SK-N-MC (cell line): Measurements from ENCODE around the gene HTR2C.
"Not testable (repeated sequence)": the region's sequence is repeated elsewhere in the genome, so short reads cannot be mapped to it uniquely, and the experiment has no call there.

ENCODE experiments used
- DNase-seq: peaks from one replicate; pipeline ENCODE4 v3.0.0-alpha.2; 2011; ENCODE audit warnings: low read depth, low spot score
- H3K27ac ChIP-seq: fragments of 200-600 bp; sonication (generic); 2 replicates; pipeline ENCODE4 v1.5.1; 2016; ENCODE audit warnings: mixed run types
- H3K36me3 ChIP-seq: fragments of 200-600 bp; sonication (generic); 2 replicates; pipeline ENCODE4 v1.6.1; 2017; ENCODE audit warnings: antibody characterized with exemption, low read length, mixed read lengths; ENCODE audit not compliant: insufficient read depth
- H3K4me3 ChIP-seq: fragments of 200-600 bp; sonication (generic); 2 replicates; pipeline ENCODE4 v1.5.1; 2016
- H3K9ac ChIP-seq: fragments of 200-600 bp; sonication (generic); 2 replicates; pipeline ENCODE4 v1.8.0; 2017; ENCODE audit warnings: mixed run types, mixed read lengths; ENCODE audit not compliant: insufficient read length
- H3K9me3 ChIP-seq: fragments of 200-600 bp; sonication (generic); 2 replicates; pipeline ENCODE4 v1.6.1; 2017; ENCODE audit warnings: low read depth, mild to moderate bottlenecking, antibody characterized with exemption, low read length, moderate library complexity, mixed read lengths
- EZH2 ChIP-seq: fragments of 200-600 bp; sonication (generic); IDR thresholded peaks from one replicate; pipeline ENCODE4 v1.6.1; 2017; ENCODE audit warnings: antibody characterized with exemption
- FOXP2 ChIP-seq: optimal IDR thresholded peaks from 2 replicates; pipeline ENCODE3; 2011; ENCODE audit warnings: mild to moderate bottlenecking, moderate library complexity; ENCODE audit not compliant: insufficient read depth; ENCODE audit errors: extremely low read length, control extremely low read depth
- POLR2AphosphoS5 ChIP-seq: IDR thresholded peaks from 2 replicates; pipeline ENCODE4 v1.6.1; 2012; ENCODE audit warnings: mild to moderate bottlenecking, low read depth, low read length, borderline replicate concordance

The HTR2C gene

GRCh38 chrX:114675365-114675764 is 91.5 kb downstream of the HTR2C start:
- DNase-seq = no peak
- Histone ChIP-seq H3K9ac (no peak overlapping the region), H3K4me3 (no peak overlapping the region), H3K9me3 (no peaks in the 10 kb centered on the region), H3K27ac (no peak overlapping the region), H3K36me3 (no peaks in the 10 kb centered on the region)
- TF ChIP-seq FOXP2 (no peak), EZH2 (no peak), POLR2AphosphoS5 (no peak)

GRCh38 chrX:114700533-114700932 is 116.6 kb downstream of the HTR2C start:
- not testable (repeated sequence) for H3K27ac ChIP-seq, H3K9me3 ChIP-seq, DNase-seq, H3K9ac ChIP-seq, H3K4me3 ChIP-seq, H3K36me3 ChIP-seq

- TF ChIP-seq FOXP2 (no peak), EZH2 (no peak), POLR2AphosphoS5 (no peak)
- H3K4me3 ChIP-seq = no peak overlapping the region
- no peaks in the 10 kb centered on the region for H3K36me3 ChIP-seq
- H3K9ac ChIP-seq = no peak overlapping the region
- no peak for DNase-seq
- H3K9me3 ChIP-seq = no peaks in the 10 kb centered on the region
- no peak overlapping the region for H3K27ac ChIP-seq
These were observed 125.5 kb downstream of the HTR2C start for GRCh38 chrX:114709406-114709805.

GRCh38 chrX:114710571-114710970 is 126.7 kb downstream of the HTR2C start:
- no peak overlapping the region for H3K9ac ChIP-seq
- no peak overlapping the region for H3K27ac ChIP-seq
- DNase-seq = no peak
- no peaks in the 10 kb centered on the region for H3K36me3 ChIP-seq
- no peak for TF ChIP-seq POLR2AphosphoS5
- TF ChIP-seq EZH2 = no peak
- no peak for TF ChIP-seq FOXP2
- no peaks in the 10 kb centered on the region for H3K9me3 ChIP-seq
- H3K4me3 ChIP-seq = no peak overlapping the region

- no peak for DNase-seq
- H3K36me3 ChIP-seq = no peaks in the 10 kb centered on the region
- no peak overlapping the region for H3K4me3 ChIP-seq
- H3K27ac ChIP-seq = no peak overlapping the region
- no peak overlapping the region for H3K9ac ChIP-seq
- TF ChIP-seq FOXP2 = no peak
- TF ChIP-seq POLR2AphosphoS5 = no peak
- TF ChIP-seq EZH2 = no peak
- H3K9me3 ChIP-seq = no peaks in the 10 kb centered on the region
These were observed 128.6 kb downstream of the HTR2C start for GRCh38 chrX:114712466-114712865.

GRCh38 chrX:114715096-114715495 is 131.2 kb downstream of the HTR2C start:
- no peaks in the 10 kb centered on the region for H3K36me3 ChIP-seq
- no peak for DNase-seq
- TF ChIP-seq POLR2AphosphoS5 (no peak), EZH2 (no peak), FOXP2 (no peak)
- no peak overlapping the region for H3K9ac ChIP-seq
- no peaks in the 10 kb centered on the region for H3K9me3 ChIP-seq
- H3K27ac ChIP-seq = no peak overlapping the region
- H3K4me3 ChIP-seq = no peak overlapping the region

- Histone ChIP-seq H3K4me3 (no peak overlapping the region), H3K36me3 (no peaks in the 10 kb centered on the region), H3K9me3 (no peaks in the 10 kb centered on the region), H3K27ac (no peak overlapping the region), H3K9ac (no peak overlapping the region)
- no peak for DNase-seq
- TF ChIP-seq EZH2 (no peak), POLR2AphosphoS5 (no peak), FOXP2 (no peak)
These were observed 134.0 kb downstream of the HTR2C start for GRCh38 chrX:114717921-114718320.

- no peaks in the 10 kb centered on the region for H3K9me3 ChIP-seq
- TF ChIP-seq FOXP2 (no peak), EZH2 (no peak), POLR2AphosphoS5 (no peak)
- H3K36me3 ChIP-seq = no peaks in the 10 kb centered on the region
- H3K4me3 ChIP-seq = no peak overlapping the region
- H3K9ac ChIP-seq = no peak overlapping the region
- H3K27ac ChIP-seq = no peak overlapping the region
- DNase-seq = no peak
These were observed 182.7 kb downstream of the HTR2C start for GRCh38 chrX:114766541-114766940.

GRCh38 chrX:114774691-114775090 is 190.8 kb downstream of the HTR2C start:
- no peaks in the 10 kb centered on the region for H3K36me3 ChIP-seq
- H3K9ac ChIP-seq = no peak overlapping the region
- H3K9me3 ChIP-seq = no peaks in the 10 kb centered on the region
- H3K4me3 ChIP-seq = no peak overlapping the region
- TF ChIP-seq EZH2 (no peak), POLR2AphosphoS5 (no peak), FOXP2 (no peak)
- no peak overlapping the region for H3K27ac ChIP-seq
- DNase-seq = no peak
